ENCODE data around the gene FBXW9. TPM values are rescaled to one million over a fixed set of nuclear protein-coding genes. Genes with fewer than 3 reads are reported as not detected.
A peak's percentile ranks its signal among the peaks of the same experiment; 100 is the strongest.

FBXW9 gene
- total RNA-seq, 1 donor from 2014 or later: 4.0 TPM

DNA sequence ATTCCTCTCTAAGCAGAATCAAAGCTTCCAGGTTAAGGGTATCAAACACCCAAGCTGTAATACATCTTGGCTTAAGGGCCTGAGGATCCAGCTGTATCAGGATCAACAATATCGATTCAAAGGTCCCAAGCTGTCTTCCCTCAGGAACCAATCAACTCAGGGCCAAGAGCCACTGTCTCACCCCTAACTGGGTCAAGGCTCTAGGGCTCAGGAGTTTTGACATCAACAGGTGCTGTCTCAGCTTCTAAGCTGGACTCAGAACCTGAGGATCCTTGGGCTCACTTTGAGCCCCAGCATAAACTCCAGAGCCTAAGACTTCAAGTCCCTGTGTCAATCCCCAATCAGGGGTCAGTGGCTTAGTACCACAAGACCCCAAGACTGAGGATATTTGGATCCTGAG, 917 bp downstream of the FBXW9 start:
- Histone ChIP-seq H3K27me3 (no peaks in the 10 kb centered on the region), H3K4me1 (peaks cover 7% of the 10 kb centered on the region), H3K27ac (no peak overlapping the region), H3K4me3 (peak overlapping the region; percentile 82), H3K9ac (peak overlapping the region; percentile 64), H3K79me2 (ENCODE audit: low read depth) (no peaks in the 10 kb centered on the region), H2AFZ (replicated peaks) (no peak overlapping the region), H3F3A (ENCODE audit: low read depth) (peaks cover 32% of the 10 kb centered on the region), H3K36me3 (no peaks in the 10 kb centered on the region), H3K4me2 (peak overlapping the region; percentile 84), H4K20me1 (ENCODE audit: low read depth) (no peaks in the 10 kb centered on the region), H3K9me3 (ENCODE audit: low read depth) (no peaks in the 10 kb centered on the region)
- Mint-ChIP-seq H3K9me3 (no peaks in the 10 kb centered on the region), H3K4me3 (peak overlapping the region; percentile 87), H3K4me1 (peaks cover 7% of the 10 kb centered on the region), H3K27ac (no peak overlapping the region), H3K36me3 (peaks cover 4% of the 10 kb centered on the region), H3K27me3 (ENCODE audit: insufficient read depth, low read depth) (peaks cover 2% of the 10 kb centered on the region)
- no peak for DNase-seq (ENCODE audit: low spot score)
- TF ChIP-seq EZH2 (IDR thresholded peaks at IDR 0.05): no peak
- TF ChIP-seq EZH2phosphoT487 (IDR thresholded peaks at IDR 0.05): no peak
- TF ChIP-seq, protein P1, sequence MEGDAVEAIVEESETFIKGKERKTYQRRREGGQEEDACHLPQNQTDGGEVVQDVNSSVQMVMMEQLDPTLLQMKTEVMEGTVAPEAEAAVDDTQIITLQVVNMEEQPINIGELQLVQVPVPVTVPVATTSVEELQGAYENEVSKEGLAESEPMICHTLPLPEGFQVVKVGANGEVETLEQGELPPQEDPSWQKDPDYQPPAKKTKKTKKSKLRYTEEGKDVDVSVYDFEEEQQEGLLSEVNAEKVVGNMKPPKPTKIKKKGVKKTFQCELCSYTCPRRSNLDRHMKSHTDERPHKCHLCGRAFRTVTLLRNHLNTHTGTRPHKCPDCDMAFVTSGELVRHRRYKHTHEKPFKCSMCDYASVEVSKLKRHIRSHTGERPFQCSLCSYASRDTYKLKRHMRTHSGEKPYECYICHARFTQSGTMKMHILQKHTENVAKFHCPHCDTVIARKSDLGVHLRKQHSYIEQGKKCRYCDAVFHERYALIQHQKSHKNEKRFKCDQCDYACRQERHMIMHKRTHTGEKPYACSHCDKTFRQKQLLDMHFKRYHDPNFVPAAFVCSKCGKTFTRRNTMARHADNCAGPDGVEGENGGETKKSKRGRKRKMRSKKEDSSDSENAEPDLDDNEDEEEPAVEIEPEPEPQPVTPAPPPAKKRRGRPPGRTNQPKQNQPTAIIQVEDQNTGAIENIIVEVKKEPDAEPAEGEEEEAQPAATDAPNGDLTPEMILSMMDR (IDR thresholded peaks at IDR 0.05): no peak

- H3K4me2 ChIP-seq: no peak overlapping the region
Measured at GRCh38 chr19:12695096-12695495, 1.3 kb downstream of the FBXW9 start.

DNA sequence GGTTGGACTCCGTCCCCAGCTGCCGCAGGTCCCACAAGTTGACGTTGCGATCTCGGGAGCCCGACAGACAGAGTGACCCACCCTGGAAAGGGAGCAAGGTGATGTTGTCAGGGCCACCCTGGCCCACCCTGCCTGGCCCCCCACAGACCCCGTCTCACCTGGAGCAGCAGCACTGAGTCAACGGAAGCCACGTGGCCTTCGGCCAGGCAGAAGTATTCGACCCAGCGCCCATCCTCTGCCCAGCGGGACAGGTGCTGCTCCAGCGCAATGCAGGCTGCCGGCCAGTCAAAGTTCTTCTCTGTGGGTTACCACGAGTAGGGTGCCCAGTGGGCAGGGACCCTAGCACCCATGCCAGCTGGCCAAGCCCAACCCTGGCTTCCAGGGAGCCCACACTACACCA, 1.8 kb downstream of the FBXW9 start:
- H3K36me3 Mint-ChIP-seq: peaks cover 3% of the 10 kb centered on the region
- H3K4me3 Mint-ChIP-seq: peak overlapping the region; percentile 75
- TF ChIP-seq, protein P1 (IDR thresholded peaks at IDR 0.05): no peak
- TF ChIP-seq EZH2phosphoT487 (IDR thresholded peaks at IDR 0.05) (no peak), EZH2 (IDR thresholded peaks at IDR 0.05) (no peak)
- Histone ChIP-seq H3K4me1 (peaks cover 7% of the 10 kb centered on the region), H3K9ac (no peak overlapping the region), H3K27me3 (no peaks in the 10 kb centered on the region), H3K36me3 (no peaks in the 10 kb centered on the region), H3K27ac (no peak overlapping the region), H3K4me3 (no peak overlapping the region), H3F3A (ENCODE audit: low read depth) (peaks cover 30% of the 10 kb centered on the region), H3K9me3 (ENCODE audit: low read depth) (no peaks in the 10 kb centered on the region), H2AFZ (replicated peaks) (no peak overlapping the region), H3K79me2 (ENCODE audit: low read depth) (no peaks in the 10 kb centered on the region), H4K20me1 (ENCODE audit: low read depth) (no peaks in the 10 kb centered on the region), H3K4me2 (no peak overlapping the region)
- DNase-seq (ENCODE audit: low spot score): no peak
- peaks cover 2% of the 10 kb centered on the region for H3K27me3 Mint-ChIP-seq (ENCODE audit: insufficient read depth, low read depth)
- peaks cover 7% of the 10 kb centered on the region for H3K4me1 Mint-ChIP-seq
- H3K27ac Mint-ChIP-seq: no peak overlapping the region
- no peaks in the 10 kb centered on the region for H3K9me3 Mint-ChIP-seq

More at GRCh38 chr19:12695096-12695495, 1.3 kb downstream of the FBXW9 start:
- Histone ChIP-seq H3K9me3 (ENCODE audit: low read depth) (no peaks in the 10 kb centered on the region), H3K27ac (no peak overlapping the region), H3K4me1 (peaks cover 7% of the 10 kb centered on the region), H2AFZ (replicated peaks) (no peak overlapping the region), H3K27me3 (no peaks in the 10 kb centered on the region), H4K20me1 (ENCODE audit: low read depth) (no peaks in the 10 kb centered on the region), H3K36me3 (no peaks in the 10 kb centered on the region), H3K79me2 (ENCODE audit: low read depth) (no peaks in the 10 kb centered on the region), H3F3A (ENCODE audit: low read depth) (peaks cover 32% of the 10 kb centered on the region), H3K9ac (no peak overlapping the region), H3K4me3 (no peak overlapping the region)
- H3K27ac Mint-ChIP-seq: no peak overlapping the region
- H3K36me3 Mint-ChIP-seq: peaks cover 4% of the 10 kb centered on the region
- H3K9me3 Mint-ChIP-seq: no peaks in the 10 kb centered on the region
- no peak for DNase-seq (ENCODE audit: low spot score)
- peak overlapping the region; percentile 75 for H3K4me3 Mint-ChIP-seq
- TF ChIP-seq EZH2 (IDR thresholded peaks at IDR 0.05) (no peak), EZH2phosphoT487 (IDR thresholded peaks at IDR 0.05) (no peak)
- TF ChIP-seq, protein P1 (IDR thresholded peaks at IDR 0.05): no peak
- H3K27me3 Mint-ChIP-seq (ENCODE audit: insufficient read depth, low read depth): peaks cover 2% of the 10 kb centered on the region
- H3K4me1 Mint-ChIP-seq: peaks cover 7% of the 10 kb centered on the region

Measured in neural progenitor cell (in vitro differentiated cells).